GM18873 (cell line): ENCODE data around the gene KCTD21.
"Not testable (repeated sequence)": the region's sequence is repeated elsewhere in the genome, so short reads cannot be mapped to it uniquely, and the experiment has no call there.

Source experiments
- ATAC-seq: cut with Tn5 transposase; IDR thresholded peaks from one replicate; pipeline ENCODE4 v1.9.1; 2021; ENCODE audit warnings: mild to moderate bottlenecking, moderate library complexity, moderate number of reproducible peaks; ENCODE audit not compliant: unreplicated experiment, low FRiP score

The KCTD21 gene, protein sequence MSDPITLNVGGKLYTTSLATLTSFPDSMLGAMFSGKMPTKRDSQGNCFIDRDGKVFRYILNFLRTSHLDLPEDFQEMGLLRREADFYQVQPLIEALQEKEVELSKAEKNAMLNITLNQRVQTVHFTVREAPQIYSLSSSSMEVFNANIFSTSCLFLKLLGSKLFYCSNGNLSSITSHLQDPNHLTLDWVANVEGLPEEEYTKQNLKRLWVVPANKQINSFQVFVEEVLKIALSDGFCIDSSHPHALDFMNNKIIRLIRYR

DNA sequence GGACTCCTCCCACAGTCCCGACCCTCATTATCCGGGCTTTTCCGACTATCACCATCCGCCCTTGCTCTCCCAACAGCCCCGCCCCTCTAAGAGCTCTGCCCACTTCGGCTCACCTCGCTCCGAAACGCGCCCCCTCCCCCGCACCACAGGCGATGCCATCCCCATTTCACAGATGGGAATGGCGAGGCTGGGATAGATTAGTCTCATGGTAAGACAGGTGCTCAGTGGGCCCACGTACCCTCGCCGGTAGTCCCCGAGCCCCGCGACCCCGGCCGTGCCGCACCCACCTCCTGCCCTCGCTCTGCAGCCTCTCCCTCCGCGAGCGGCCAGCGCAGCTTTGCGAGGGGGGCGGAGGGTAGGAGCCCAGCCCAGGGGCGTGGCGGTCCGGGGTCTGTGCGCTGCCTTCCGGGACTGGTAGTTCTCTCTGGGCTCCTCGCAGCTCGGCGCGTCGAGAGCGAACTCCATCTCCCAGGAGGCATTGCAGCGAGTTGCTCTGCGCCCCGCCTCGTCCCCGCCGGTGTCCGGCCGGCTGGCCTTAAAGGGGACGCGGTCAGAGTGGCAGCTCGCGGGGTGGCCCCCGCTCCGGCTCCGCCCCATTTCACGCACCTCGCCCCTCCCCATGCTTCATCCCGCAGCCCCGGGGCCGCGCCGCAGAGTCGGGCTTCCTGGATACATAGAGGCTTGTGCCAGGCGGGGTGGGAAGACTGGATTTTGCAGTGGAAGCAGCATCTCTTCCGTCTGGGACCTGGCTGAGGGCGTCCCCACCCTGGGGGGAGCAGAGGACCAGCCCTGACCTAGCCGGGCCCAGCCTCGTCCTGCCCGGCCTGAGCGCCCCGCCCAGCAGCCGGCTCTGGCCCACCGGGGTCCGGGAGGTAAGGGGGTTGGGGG is at the start of gene KCTD21, which contains the start of gene USP35:
TSS of gene KCTD21 (minus strand) at position 341 of the 888 bp plus-strand sequence. CDS start 14,072 bp downstream, outside the sequence.
TSS of gene USP35 (plus strand) at position 634 of the 888 bp plus-strand sequence. CDS start 7,327 bp downstream, outside the sequence.
- ATAC-seq, result peak; percentile 95

DNA sequence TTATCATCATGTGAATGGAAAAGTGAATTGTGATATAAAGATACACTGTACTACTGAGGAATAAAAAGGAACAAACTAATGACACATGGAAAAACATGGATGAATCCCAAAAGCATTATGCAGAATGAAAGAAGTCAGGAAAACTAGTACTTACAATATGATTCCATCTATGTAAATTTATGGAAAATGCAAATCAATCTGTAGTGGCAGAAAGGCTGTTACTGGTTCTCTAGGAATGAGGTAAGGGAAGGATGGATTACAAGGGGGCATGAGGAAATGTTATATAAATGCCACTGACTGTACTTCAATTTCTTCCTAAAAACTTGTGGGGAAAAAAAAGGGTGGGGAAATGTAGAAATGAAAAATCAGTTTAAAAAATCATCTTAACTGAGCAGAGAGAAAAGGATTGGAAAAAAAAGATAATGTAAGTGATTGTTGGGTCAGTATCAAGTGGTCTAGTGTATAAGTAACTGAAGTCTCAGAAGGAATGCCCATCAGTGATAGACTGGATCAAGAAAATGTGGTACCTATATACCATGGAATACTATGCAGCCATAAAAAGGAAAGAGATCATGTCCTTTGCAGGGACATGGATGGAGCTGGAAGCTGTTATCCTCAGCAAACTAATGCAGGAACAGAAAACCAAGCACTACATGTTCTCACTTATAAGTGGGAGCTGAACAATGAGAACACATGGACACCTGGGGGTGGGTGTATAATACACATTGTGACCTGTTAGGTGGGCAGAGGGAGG is 49.0 kb upstream of the KCTD21 start:
- ATAC-seq, result no peak

DNA sequence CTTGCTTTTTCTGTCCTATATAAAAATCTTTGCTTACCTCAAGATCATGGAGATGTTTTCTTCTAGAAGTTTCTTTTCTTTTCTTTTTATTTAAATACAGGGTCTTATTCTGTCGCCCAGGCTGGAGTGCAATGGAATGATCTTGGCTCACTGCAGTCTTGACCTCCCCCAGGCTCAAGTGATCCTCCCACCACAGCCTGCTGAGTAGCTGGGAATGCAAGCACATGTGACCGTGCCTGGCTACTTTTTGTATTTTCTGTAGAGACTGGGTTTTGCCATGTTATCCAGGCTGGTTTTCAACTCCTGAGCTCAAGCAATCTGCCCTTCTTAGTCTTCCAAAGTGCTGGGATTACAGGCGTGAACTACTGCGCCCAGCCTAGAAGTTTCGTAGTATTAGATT is 45.6 kb upstream of the KCTD21 start:
- ATAC-seq, result no peak

DNA sequence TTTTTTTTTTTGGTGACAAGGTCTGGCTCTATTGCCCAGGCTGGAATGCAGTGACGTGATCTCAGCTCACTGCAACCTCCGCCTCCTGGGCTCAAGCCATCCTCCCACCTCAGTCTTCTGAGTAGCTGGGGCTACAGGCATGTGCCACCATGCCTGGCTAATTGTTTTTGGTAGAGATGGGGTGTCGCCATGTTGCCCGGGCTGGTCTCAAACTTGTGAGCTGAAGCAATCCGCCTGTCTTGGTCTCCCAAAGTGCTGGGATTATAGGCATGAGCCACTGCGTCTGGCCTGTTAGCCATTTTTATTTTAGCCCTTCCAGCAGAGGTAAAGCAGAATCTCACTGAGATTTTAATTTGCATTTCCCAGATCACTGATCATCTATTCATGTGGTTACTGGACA is 44.6 kb upstream of the KCTD21 start:
- not testable (repeated sequence) for ATAC-seq

DNA sequence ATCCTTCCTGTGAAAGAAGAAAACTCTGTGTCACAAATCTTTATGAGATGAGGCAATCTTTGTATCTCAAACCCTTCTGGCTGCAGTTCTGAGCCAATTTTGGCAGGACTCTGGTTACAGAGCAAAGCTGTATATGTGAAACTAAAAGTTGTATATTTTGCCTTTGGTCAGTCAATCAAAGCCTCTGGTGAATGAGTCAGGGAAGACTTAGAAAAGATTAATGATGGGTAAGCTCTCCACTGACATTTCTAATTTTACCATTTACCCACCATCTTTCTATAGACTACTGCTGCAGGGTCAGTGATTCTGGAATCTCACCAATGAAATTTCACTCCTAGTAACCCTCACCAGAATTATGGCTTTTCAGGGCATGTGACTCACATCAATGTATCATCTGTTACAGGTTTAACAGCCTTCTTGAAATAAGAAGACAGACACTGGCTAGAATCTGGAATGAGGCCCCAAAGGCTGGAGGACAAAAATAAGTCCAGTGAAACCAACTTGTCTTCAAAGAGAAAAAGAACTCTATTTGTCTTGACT is 43.6 kb upstream of the KCTD21 start:
- ATAC-seq, result no peak

DNA sequence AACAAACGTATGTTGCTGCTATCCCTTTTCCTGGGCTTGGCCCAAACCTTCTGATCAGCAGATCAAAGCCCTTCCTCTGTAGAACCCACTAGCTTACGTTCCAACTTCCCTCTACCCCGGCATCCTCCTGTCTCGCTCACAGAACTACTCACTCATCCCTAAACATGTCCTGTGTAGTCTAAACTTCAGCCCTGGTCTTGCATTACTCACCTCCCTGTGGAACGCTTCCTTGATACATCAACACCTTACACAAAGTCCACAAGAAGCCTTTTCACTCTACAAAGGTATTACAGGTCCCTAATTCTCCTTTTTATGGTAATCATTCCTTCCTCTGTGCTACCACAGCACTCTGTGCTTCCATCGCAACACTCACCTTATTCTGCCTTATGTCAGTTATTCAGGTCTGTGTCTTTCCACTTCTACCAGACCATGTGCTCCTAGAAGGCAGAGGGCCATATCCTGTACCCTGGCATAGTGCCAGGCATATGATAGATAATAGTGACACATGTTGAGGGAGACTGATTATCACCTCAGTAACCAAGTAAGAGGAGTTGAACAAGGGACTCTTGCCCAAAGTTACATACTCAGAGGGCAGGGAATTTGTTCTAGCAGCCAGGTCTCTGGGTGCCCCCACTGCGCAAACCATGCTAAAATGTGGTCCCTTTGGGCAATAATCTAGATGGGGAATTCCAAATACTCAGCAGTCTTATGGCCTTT is 41.9 kb upstream of the KCTD21 start:
- ATAC-seq, result no peak

DNA sequence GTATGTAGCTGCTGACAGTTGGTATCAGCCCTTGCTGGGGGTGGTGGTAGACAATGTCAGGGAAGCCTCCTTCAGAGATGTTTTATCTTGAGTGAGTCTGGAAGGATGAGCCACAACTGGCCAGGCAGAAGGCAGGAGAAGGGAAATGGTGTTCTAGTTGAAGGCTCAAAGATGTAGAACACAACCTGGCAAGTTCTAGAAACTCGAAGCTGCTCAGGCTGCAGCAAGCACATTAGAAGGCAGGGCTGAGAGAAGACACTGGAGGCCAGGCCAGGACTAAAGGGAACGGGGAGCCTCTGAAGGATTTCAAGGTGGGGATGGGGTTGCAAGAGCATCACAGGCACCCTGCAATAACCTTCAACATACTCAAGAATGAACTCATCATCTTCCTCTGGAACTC is 40.7 kb upstream of the KCTD21 start:
- no peak for ATAC-seq

DNA sequence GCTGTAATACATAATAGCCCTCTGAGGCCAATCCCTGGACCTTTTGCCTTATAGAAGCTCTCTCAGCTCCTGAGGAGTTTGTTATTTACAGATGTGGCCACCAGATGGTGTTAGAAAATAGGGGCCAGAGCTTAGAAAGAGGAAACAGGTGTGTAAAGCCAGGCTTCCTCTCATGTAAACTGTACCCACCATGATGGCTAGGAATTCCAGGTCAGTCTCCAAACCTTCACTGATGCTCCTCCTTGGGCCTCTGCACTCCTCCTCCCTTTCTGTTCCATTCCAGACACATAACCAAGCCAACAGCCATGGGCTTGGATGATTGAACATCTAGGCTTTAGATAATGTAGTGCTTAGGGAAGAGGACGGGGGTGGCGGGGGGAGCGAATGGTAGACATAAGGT is 40.0 kb upstream of the KCTD21 start:
- ATAC-seq, result no peak

DNA sequence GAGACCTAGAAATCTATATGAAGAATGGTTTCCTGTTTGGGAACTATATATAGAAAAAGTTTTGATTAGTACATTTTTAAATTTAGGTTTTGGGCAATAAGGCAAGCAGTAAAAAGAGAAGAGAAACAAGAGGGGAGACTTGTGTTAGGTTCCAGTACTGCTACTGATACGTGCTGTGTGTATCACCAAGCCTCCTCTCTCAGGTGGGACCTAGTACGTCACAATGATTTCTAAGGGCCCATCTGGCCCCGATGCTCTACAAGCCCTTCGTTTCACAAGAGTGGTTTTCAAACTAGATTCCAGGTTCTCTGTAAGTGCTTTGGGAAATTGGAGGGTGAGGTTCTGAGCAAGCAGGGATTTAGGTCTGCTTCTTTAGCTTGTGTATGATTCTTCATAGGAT is 39.5 kb upstream of the KCTD21 start:
- ATAC-seq, result no peak

DNA sequence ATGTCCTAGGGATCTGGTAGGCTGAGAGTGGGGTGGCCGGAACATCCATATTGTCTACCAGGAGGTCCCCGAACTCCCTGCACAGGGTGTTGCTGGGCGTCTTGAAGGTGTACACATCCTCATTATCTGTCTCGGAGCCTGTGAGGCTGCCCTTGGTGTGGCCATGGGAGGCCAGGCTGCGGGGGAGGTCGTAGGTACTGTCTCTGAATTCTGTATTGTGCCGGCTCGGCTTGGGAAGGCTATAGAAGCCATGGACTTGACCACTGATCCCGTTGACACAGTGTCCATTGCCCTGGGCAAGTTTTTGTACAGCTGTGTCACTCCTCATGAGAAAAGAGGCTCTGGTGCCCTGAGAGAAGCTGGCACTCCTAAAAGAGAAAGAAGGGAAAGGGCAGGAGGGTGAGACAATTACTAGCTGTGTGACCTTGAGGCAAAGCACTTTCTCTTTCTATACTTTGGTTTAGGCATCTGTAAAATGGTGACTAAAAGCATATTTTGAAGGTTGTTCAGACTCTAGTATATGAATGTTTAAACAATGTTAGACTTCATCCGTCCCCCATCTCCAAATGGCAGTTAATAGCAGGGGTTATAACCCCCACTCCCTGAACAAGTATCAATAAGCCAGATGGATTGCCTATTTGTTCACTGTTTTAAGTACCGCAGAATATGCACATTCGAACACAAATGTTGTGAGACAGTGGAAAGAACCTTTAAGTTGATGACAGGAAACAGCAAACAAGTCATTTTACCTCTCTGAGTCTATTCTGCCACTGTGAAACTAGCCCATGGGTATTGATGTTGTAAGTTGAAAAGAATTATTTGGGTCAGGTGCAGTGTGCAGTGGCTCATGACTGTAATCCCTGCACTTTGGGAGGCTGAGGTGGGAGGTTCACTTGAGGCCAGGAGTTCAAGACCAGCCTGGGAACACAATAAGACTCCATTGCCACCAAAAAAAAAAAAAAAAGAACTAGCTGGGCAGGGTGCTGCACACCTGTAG is 38.6 kb upstream of the KCTD21 start:
- no peak for ATAC-seq

DNA sequence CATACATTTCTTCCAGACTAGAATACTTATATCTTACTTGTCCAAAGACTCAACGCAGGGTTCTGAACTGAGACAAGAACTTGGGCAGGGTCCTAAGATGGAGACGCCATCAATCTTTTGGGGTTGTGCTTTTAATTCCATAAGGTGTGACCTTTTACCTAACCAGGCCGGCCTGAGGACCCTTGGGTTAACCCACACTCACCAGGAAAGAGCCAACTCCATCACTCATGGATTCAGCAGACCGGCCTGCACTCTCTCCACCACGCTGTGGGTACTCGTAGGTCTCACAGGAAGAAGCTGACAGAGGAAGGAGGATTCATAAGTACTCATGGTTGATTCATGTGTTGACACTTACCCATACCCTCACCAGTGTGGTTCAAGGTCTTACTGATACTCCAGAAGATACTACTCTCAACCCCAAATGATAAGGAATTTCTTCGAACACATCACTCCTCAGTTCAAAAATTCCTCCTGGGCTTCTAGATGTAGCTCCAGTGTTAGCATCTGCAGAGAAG is 36.5 kb upstream of the KCTD21 start:
- ATAC-seq, result no peak

DNA sequence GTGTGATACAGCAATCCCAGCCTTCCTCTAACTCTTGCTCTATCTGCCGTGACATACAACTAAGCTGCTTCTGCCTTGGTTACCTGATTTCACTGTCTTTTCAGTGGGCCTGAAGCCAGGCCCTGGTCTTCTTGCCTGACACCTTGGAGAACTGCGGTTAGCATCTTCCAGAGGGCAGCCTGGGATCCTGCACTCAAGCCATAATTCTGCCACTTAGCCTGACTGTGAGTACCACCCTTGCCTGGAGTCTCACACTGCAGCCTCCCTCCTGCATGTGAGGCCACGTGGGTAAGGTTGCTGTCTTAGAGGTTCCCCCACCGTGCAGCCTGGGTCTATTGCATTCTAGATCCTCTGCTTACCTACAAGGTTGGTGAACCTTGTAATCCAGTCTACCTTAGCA is 36.1 kb upstream of the KCTD21 start:
- no peak for ATAC-seq

DNA sequence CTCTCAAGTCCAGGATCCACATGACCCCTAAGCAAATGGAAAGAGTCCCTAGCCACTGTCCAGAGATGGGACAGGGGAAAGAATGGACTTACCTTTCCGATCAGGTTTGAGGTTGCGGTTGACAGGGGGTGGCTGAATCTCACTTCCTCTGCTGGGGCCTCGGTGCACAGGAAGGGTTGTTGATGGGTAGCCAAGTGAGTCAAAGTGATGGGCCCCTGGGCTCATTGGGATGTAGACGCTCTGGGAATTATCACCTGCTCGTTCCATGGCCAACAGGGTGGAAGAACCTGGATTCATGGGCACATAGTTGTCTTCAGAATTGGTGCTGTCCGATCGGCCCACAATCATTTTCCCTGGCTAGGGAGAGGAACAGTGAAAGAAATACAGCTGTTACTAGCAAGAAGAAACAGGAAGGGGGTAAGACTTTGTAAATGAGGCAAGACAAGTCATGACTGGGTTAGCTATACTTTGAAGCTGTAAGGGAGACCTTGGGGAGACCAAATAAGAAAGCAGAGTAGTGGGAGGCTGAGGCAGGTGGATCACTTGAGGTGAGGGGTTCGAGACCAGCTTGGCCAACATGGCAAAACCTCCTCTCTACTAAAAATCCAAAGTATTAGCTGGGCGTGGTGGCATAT is 35.0 kb upstream of the KCTD21 start:
- ATAC-seq, result peak; percentile 66

DNA sequence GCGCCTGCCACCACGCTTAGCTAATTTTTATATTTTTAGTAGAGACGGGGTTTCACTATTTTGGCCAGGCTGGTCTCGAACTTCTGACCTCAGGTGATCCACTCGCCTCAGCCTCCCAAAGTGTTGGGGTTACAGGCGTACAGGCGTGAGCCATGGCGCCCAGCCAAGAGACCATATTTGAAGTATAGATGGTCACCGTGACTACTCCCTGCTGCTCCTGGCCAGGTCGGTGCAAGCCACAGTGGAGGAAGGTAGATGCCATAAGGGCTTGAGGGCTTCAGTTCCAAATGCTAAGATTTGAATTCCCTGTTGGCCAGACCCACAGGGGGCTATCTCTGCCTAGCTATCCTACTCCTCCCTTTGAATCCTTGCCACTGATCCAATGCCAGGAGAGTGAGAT is 34.3 kb upstream of the KCTD21 start:
- ATAC-seq, result not testable (repeated sequence)

DNA sequence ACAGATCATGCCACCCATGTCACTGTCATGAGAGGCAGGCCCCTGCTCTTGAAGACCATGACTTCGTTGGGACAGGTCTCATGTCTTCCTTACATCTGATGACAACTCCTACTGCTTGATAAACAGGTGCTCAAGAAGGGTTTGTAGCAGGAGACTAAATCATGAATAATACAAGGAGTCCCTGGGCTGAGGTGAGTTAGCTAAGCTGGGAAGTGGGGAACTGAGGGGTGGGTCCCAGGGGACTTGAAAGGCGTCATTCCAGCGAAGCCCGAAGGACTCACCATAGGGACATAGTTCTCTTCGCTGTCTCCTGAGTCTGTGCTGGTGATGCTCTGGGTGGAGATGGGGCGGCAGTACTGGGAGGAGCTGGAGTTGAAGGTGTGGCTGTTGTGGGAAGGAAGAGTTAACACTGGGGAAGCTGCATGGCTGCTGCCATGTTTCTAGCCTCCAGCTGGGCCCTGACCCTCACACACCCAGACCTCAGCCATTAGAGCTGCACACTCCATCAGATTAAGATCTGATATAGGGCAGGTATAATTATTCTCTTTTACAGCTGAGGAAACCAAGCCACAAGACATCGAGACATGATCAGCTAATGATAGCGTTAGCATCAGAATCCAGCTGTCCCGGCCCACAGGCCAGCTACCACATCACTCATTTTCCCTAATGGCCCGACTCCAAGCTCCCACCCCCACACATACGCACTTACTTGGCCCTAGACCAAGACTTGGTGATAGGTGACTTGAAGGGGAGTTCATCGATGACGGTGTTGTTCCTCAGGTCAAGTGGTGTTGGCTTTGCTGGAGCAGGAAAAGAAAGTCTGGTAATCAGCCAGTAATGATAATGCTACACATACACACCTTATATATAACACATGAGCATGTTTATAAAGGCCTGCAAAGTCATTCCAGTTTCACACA is 33.2 kb upstream of the KCTD21 start:
- no peak for ATAC-seq

DNA sequence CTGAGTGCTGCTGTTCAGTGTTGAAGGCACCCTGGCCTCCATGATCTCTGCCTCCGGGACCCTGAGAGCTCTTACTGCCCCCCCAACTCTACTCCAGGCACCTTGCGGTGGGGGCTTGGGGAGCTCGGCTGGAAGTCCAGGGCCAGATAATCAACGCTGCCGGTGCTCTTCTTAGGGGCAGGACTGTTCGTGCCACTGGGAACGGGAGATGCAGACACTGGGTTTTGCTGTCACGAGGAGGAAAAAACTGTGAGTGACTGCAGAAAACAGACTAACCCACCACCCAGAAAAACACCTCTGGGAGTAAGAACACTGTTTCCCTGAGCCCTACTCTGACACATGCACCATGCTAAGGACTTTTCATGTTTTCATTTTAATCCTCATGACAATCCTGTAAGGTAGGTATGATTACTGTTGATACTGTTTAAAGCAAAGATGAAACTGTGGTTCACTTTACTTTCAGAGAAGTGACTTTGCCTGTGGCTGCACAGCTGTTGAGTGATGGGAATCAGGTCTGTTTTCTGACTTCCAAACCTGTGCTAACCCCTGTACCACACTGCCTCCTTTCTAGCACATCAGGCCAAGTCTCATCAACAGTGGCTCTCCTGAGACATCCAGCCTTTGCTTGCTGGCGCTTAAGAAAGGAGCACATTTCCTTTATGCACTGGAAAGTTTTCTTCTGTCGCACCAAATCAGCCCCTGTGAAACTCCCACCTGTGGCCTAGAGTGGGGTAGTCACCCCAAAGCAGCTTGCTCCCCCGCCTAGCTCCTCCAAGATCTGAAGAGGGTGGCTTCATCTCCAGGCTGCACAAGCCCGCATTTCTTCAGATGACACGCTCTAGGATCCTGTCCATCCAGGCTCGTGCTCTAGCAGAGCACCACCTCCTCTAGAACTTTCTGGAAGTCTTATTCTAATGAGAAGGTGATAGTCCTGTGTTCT is 32.1 kb upstream of the KCTD21 start:
- no peak for ATAC-seq
